Activated T-cell treated with anti-CD3 and anti-CD28 coated beads for 1 hour (primary cell): ENCODE results near the gene KDM6A.
"Not testable (repeated sequence)": the region's sequence is repeated elsewhere in the genome, so short reads cannot be mapped to it uniquely, and the experiment has no call there.

Experiments
- DNase-seq: peaks from one replicate; pipeline ENCODE4 v3.0.0-alpha.2; 2020; ENCODE audit warnings: low read depth

KDM6A gene

DNA sequence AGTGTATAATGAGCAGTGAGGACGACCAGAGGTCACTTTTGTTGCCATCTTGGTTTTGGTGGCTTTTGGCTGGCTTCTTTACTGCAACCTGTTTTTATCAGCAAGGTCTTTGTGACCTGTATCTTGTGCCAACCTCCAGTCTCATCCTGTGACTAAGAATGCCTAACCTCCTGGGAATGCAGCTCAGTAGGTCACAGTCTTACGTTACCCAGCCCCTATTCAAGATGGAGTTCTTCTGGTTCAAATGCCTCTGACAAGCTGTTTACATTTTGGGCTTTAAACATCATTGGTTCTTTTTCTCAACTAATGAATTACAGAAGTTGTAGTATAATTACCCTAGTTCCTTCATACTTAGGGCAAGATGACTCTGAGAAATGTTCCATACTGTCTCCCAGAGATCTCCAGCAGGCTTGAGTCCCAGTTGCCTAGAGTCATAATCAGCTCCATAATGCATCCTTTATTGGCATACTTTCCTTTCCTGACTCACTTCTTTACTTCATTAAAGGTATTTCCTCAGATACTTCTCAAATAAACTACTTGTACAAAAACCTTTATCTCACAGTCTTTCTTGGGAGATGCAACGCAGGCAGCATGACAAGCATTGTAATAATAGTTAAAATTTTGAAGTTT is 136.5 kb downstream of the KDM6A start:
- DNase-seq, result no peak

DNA sequence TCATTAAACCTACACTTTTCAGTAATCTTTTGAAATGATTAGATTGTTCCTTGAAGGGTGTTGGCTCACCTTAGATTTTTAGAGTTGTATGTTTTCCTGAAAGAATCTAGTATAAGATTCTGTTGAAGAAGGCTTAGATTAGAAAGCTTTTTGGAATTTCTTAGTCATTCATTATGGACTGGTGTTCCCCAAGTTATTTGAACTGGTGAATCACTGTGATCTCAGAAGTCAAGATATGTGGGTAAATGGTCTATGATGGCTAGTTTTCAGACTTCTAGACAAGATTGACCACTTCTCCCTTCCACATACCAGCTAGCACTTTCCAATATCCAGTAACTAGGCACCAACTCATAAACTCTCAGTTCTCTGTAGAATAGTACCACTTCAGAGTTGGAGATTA is 138.1 kb downstream of the KDM6A start:
- DNase-seq, result no peak

DNA sequence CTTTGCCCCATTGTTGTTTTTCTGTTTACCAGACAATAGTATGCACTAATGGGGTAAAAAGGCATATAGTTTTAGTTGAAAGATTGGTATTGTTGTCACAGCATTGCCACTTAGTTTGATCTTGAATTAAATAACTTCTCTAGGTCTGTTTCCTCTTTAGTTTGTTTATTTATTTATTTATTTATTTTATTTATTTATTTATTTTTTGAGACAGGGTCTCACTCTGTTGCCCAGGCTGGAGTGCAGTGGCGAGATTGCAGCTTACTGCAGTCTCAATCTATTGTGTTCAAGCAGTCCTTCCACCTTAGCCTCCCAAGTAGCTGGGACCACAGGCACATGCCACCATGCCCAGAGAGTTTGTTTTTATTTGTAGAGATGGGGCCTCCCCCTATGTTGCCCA is 138.6 kb downstream of the KDM6A start:
- DNase-seq, result no peak

DNA sequence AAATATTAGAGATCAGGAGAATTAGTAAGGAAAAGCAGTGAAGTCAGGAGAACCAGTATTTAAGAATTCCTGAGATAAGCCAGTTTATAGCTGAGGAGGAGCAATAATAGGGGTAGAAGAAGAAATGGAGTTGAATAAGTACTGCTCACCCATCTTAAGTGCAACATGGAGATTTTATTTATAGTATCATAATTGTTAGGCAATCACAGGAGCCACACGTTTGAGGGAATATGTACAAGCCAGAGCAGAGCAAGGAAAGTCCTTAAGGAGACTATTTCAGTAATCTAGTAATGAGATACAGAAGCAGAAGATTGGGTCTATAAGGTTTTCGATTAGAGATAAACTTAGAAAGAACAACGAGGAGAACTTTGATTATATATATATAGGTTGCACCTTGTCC is 145.0 kb downstream of the KDM6A start:
- DNase-seq, result no peak

DNA sequence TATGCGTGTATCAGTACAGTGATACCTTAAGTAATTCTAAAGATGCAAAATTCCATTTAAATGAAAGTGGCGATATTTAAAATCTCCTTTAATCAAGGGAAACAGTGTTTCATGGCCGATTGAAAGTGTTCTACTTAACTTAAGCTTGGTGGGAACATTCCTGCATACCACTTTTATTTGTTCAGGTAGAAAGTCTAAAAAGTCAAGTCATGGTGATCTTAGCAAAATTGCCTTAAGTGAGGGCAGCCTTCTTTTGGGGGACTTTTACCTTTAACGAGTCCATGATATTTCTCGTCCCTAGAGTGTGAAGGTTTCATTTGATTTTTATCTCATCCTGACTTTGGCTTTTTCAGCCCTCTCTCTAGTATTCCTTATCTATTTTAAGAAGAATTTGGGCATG is 149.2 kb downstream of the KDM6A start:
- no peak for DNase-seq

- DNase-seq, result no peak
Observed at GRCh38 chrX:45024501-45024900, 151.5 kb downstream of the KDM6A start.

DNA sequence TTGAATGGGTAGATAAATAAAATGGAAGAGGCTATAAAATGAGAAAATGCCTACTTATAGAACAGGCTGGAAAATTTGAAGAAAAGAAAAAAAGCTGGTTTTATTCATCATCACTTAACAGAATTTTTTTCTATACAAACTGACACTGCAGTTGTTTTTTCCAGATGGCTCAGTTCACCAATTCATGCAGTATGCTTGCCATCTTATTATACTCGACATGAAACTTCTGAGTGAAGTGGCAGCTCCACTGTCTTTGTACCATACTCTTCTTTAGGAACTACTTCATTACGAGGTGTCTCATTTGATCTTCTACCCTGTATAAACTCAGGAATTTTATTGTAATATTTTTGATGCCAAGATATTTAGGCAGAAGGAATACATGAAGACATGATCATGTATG is 153.0 kb downstream of the KDM6A start:
- DNase-seq, result no peak

GRCh38 chrX:45031830-45032378 is 158.9 kb downstream of the KDM6A start:
- no peak for DNase-seq

GRCh38 chrX:45035071-45035470 is 162.1 kb downstream of the KDM6A start:
- no peak for DNase-seq

DNA sequence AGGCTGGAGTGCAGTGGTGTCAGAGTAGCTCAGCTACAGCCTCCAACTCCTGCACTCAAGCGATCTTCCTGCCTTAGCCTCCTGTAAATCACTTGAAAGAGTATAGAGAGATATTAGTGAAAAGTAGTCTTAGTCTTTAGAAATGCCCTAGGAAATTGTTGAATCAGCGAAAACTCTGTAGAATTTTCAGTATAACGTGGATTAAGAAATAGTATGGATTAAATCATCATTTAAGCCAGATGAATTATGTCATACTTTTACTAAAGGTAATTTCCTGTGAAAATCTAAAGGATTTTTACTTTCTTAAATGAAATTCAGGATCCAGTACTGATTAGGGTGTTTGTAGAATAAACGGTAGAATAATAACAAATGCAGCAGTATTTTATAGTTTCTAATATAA is 163.2 kb downstream of the KDM6A start:
- no peak for DNase-seq

GRCh38 chrX:45040137-45040536 is 167.1 kb downstream of the KDM6A start:
- DNase-seq, result not testable (repeated sequence)

DNA sequence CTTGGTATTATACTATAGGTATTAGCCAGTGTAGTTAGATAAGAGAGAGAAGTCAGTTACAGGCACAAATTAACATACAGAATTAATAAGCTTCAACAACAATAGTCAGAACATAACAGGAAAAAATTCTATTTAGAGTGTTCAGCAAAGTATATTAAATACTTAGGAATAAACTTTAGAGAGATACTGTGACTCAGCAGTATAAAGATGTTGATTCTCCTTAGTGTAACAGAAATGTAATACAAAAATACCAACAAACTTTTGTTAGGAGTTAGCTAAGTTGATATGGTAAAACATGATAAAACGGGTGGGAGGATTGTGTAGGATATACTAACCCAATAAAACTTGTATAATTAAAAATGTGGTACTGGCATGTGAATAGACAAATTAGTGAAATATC is 173.4 kb downstream of the KDM6A start:
- DNase-seq, result no peak

- no peak for DNase-seq
Observed at GRCh38 chrX:45050558-45050957, 177.6 kb downstream of the KDM6A start.

DNA sequence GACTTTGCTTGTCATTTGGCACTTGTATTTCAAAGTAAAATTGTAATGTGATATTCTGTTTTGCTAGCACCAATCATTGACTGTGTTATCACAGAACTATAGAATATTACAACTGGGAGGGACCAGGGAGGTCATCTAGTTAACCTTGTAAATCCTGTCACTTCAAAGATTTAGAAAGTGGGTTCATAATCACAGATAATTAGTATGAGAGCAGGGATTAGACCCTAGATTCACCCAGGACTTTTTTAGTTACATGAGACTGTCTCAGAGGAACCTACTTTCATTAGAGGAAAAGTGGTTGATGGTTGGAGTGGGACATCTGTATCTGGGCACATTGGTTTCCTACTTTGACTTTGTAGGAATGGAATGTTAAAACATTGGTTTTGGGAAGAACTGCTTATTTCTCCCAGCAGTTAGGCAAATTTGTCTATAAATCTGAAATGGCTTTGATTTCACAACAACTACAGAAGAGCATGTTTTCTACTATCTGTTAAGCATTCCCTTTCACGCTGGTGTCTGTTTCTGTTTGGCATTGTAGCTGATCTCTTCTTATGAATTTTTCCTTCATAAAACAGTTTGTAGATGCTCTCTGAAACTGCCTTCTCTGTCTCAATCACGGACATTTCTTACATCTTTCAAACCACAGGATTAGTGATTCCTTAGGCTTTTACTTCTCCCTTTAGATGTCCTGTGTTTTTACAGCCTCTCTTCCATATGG is 183.6 kb downstream of the KDM6A start:
- DNase-seq, result no peak

DNA sequence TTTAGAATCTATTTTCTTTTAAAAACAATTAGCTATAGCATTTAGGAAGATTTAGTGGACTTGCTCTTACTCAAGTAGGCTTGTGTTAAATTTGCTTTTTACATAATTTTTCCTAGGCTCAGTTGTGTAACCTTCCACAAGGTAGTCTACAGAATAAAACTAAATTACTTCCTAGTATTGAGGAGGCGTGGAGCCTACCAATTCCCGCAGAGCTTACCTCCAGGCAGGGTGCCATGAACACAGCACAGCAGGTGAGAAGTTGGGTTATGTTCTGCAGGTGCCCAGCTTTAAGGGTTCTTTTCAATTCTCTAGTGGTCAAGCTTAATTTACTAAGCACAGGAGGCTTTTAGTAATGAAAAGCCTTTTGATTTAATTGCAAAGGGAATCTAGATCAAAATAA is 186.9 kb downstream of the KDM6A start:
- DNase-seq, result not testable (repeated sequence)

GRCh38 chrX:45063319-45064095 is 190.5 kb downstream of the KDM6A start:
- DNase-seq, result no peak

DNA sequence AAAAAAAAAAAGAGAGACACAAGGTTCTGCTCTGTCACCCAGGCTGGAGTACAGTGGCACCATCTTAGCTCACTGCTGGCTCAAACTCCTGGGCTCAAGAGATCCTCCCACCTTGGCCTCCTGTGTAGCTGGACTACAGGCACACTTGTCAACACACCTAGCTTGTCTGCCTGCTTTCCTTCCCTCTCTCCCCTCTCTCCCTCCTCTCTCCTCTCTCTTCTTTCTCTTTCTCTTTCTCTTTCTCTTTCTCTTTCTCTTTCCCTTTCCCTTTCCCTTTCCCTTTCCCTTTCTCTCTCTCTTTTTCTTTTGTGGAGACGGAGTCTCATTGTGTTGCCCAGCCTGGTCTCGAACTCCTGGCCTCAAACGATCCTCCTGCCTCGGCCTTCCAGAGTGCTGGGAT is 195.6 kb downstream of the KDM6A start:
- no peak for DNase-seq

- no peak for DNase-seq
Observed at GRCh38 chrX:45070116-45071007, 197.4 kb downstream of the KDM6A start.

- not testable (repeated sequence) for DNase-seq
Observed at GRCh38 chrX:45073011-45073410, 200.0 kb downstream of the KDM6A start.

DNA sequence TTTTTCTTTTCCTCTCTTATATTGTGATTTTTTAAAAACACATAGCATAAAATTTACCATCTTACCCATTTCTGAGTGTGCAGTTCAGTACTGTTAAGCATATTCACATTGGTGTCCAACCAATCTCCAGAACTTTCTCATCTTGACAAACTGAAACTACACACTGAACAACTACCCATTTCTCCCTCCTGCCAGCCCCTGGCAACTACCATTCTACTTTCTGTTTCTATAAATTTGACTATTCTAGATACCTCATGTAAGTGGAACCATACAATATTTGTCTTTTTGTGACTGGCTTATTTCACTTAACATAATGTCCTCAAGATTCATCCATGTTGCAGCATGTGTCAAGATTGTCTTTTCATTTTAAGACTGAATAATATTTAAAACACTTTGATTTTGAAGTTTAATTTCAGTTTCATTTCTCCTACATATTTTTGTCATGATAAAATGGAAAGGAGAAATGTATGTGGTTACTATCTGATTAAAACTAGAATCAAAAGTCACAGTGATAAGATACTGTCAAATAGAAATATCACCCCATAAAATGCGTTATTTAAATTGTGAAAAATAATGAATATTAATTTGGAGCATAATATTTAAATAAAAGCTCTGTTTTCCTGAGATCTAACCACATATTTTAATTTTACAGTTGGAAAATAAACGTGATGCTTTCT is 204.9 kb downstream of the KDM6A start:
- no peak for DNase-seq

- no peak for DNase-seq
Observed at GRCh38 chrX:45083314-45083713, 210.3 kb downstream of the KDM6A start.
